Stimulated activated CD8-positive, alpha-beta memory T cell treated with anti-CD3 and anti-CD28 coated beads, Interleukin-2, amount 100 ng/mL, for 1 hour (primary cell): ENCODE measurements around the gene REC8.
A peak's percentile ranks its signal among the peaks of the same experiment; 100 is the strongest.

ENCODE experiments used
- DNase-seq, 2 donors: peaks; one replicate each; pipeline ENCODE4 v3.0.0-alpha.2; 2020; ENCODE audit warnings: low read depth in 2 of 2

The REC8 gene, protein sequence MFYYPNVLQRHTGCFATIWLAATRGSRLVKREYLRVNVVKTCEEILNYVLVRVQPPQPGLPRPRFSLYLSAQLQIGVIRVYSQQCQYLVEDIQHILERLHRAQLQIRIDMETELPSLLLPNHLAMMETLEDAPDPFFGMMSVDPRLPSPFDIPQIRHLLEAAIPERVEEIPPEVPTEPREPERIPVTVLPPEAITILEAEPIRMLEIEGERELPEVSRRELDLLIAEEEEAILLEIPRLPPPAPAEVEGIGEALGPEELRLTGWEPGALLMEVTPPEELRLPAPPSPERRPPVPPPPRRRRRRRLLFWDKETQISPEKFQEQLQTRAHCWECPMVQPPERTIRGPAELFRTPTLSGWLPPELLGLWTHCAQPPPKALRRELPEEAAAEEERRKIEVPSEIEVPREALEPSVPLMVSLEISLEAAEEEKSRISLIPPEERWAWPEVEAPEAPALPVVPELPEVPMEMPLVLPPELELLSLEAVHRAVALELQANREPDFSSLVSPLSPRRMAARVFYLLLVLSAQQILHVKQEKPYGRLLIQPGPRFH

GRCh38 chr14:24171422-24172260 lies at the start of gene REC8:
Gene REC8 (plus strand): TSS chr14:24172080. CDS start chr14:24172553, 473 bp downstream.
- peak; percentile 43 to 58 for DNase-seq

- DNase-seq = no peak
Observed at GRCh38 chr14:24122416-24122815, 49.5 kb upstream of the REC8 start.

DNA sequence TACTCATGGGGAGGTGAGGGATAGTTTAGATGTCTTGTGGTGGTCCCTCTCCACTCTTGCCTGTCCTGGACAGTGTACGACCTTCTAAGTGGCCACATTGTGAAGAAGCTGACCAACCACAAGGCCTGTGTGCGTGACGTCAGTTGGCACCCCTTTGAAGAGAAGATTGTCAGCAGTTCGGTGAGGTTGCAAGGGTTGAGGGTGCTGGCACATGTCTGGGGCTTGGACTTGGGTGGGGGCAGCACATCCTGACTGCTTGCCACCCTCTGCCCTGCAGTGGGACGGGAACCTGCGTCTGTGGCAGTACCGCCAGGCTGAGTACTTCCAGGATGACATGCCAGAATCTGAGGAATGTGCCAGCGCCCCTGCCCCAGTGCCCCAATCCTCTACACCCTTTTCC lies 49.0 kb upstream of the REC8 start:
- DNase-seq = no peak

DNA sequence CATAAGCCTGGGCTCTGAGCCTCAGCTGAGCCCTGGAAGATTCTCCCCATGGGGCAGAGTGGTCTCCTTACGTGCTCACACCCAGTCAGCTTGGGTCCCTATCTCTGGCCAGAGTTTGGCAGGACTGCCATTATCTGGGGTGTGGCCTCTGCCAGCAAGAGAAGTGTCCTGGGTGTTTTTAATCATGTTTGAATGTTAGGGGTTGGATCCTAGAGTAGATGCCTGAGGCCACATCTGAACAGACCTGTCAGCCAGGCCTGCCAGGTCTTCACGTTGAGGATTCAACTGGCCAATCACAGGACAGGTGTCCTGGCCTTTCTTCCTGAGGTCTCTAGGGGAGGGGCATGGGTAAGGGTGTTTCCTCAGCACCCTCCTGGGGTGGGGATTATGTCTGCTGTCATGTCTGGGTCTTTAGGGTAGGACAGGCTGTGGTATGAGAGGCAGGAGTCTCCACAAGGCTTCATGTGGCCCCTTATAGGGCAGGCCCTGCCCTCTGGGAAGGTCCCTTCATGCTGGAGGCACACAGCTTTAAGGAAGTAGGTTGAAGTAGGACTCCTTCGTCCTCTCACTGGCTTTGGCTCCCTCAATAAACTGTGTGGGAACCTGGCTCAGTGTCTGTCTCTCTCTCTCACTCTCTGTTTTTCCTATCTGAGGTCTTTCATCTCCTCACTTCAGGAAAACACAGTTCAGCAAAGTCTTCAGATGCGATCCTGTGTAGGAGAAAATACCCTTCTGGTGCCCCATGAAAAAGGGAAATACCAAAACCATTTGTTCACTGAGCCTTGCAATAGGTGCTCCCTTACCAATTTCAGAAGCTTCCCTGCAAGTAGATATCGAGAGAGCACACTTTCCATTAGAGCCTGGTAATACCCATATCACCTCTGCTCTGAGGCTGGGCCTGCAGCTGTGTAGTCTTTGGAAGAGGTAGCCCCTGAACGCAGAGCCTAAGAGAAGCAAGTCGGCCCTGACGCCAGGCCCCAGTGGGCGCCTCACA lies 48.2 kb upstream of the REC8 start:
- DNase-seq = no peak

DNA sequence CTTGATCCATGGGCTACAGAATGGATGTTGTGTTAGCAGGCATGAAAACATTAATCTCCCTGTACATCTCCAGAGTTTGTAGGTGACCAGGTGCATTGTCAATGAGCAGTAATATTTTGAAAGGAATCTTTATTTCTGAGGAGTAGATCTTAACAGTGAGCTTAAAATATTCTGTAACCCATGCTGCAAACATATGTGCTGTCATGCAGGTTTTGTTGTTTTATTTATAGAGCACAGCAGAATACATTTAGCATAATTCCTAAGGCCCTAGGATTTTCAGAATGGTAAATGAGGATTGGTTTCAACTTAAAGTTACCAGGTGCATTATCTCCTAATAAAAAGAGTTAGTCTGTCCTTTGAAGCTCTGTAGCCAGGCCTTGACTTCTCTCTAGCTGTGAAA lies 44.9 kb upstream of the REC8 start:
- DNase-seq = no peak

GRCh38 chr14:24127673-24128072 lies 44.2 kb upstream of the REC8 start:
- DNase-seq = no peak

GRCh38 chr14:24129410-24129998 lies 42.4 kb upstream of the REC8 start:
- DNase-seq = no peak

- no peak for DNase-seq
Observed at GRCh38 chr14:24130380-24130716, 41.5 kb upstream of the REC8 start, which contains the start of gene FITM1. Gene FITM1 (plus strand): TSS chr14:24130659. CDS start chr14:24131564, 905 bp downstream.

GRCh38 chr14:24130717-24131548 lies 40.9 kb upstream of the REC8 start:
- no peak for DNase-seq

DNA sequence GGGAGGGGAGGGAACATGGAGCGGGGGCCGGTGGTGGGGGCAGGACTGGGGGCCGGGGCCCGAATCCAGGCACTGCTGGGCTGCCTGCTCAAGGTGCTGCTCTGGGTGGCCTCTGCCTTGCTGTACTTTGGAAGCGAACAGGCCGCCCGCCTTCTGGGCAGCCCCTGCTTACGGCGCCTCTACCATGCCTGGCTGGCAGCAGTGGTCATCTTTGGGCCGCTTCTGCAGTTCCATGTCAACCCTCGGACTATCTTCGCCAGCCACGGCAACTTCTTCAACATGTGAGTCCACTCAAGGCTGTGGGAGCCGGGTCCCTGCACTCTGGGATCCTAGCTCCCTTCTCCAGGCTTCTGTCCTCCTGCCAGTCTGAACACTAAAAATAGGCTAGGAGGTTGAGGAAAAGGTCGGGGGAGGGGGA lies 40.3 kb upstream of the REC8 start:
- DNase-seq = no peak

GRCh38 chr14:24132061-24132685 lies 39.7 kb upstream of the REC8 start:
- no peak for DNase-seq

DNA sequence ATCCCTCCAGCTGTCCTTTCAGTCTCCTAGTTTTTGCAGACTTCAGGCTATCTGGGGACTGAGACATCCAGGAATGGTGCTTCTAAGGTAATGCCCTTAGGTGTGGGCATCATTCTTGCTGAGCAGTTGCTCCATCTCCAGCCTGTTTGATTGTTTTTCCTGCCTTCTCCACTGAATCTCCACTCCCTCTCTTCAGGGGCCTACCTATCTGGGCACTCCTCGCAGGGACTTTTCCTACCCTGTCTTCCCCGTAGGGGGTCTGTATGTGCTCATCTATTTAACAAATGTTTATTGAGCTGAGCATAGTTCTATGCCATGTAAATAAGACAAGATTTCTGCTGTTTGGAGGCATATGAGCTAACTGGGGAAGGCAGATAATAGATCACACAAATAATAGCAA lies 38.9 kb upstream of the REC8 start:
- no peak for DNase-seq

DNA sequence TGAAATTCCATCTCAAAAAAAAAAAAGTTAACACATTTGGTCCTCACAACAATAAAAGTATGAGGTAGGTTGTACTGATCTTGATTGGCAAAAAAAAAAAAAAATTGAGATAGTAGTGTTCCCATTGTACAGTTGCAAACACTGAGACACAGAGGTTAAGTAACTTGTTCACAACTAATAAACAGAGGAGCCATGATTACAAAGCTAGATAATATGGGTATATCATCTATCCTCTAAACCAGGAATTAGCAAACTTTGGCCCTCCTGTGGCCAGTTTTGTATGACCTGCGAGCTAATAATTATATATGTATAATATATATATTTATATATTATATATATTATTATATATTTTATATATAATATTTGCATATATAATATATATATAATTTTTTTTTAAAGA lies 38.1 kb upstream of the REC8 start:
- DNase-seq = no peak

DNA sequence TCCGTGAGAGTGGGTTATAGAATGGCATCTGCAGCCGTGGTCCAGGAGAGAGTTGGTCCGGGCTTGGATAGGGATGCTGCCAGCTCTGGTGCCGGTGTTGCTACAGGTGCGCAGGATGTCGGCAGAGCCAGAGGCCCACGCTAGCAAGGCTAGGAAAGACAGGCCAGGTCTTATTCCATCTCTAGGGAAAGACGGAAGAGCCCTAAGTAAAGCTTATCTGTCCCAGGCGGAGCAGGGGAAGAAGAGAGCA lies 36.4 kb upstream of the REC8 start:
- no peak for DNase-seq

GRCh38 chr14:24135834-24136683 lies 35.8 kb upstream of the REC8 start, which contains the start of gene PSME1:
Gene PSME1 (plus strand): TSS chr14:24136194. CDS start chr14:24136263, 69 bp downstream.
- DNase-seq = peak; percentile 89 to 92

DNA sequence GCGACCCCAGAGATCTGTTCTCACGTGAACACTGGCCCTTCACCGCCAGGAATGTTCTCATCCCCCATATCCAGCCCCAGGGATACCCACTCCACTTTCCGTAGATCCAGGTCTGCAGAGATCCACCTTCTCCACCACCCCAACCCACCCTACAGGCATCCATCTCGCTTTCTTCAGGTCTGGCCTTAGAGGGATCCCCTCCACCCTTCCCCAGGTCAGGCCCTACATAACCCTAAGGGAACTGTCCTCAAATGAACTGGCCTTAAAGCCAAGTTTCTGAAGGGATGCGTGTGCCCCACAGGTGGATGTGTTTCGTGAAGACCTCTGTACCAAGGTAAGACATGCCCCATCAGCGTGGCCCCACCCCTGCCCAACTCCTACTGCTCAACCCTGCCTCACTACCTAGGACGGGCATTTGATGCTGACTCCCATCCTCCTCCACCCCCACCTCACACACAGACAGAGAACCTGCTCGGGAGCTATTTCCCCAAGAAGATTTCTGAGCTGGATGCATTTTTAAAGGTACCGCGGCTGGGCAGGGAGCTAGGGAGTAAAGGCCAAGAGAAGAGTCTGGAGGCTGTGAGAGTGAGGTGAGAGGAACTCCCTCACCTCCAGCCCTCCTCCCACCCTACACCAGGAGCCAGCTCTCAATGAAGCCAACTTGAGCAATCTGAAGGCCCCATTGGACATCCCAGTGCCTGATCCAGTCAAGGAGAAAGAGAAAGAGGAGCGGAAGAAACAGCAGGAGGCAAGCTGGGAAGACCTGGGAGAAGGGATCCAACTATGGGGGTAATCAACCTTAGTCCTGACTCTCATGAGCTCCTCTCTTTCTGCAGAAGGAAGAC lies 35.0 kb upstream of the REC8 start:
- no peak for DNase-seq

- no peak for DNase-seq
Observed at GRCh38 chr14:24137529-24138395, 34.1 kb upstream of the REC8 start.
